ENCODE measurements around the gene CCDC148. TPM values are rescaled to one million over a fixed set of nuclear protein-coding genes. Genes with fewer than 3 reads are reported as not detected.
"Not testable (repeated sequence)": the region's sequence is repeated elsewhere in the genome, so short reads cannot be mapped to it uniquely, and the experiment has no call there.

The CCDC148 gene
- total RNA-seq, 1 experiment from 2014 or later: 1.4 TPM

DNA sequence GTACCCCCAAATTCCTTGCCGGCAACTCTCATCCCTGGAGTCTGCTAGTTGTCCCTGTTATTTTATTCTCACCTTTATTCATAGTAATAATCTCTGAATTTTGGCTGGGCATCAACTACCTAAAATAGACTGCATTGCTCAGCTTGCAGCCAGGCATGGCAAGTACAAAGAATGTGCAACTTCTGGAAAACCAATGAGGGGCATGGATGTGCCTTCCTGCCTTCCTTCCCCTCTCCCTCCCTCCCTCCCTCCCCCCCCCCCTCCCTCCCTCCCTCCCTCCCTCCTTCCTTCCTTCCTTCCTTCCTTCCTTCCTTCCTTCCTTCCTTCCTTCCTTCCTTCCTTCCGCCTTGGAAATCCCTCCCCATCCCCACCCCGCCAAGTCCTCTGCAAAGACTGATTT, 162.8 kb downstream of the CCDC148 start:
- no peak for DNase-seq (ENCODE audit: low spot score)

DNA sequence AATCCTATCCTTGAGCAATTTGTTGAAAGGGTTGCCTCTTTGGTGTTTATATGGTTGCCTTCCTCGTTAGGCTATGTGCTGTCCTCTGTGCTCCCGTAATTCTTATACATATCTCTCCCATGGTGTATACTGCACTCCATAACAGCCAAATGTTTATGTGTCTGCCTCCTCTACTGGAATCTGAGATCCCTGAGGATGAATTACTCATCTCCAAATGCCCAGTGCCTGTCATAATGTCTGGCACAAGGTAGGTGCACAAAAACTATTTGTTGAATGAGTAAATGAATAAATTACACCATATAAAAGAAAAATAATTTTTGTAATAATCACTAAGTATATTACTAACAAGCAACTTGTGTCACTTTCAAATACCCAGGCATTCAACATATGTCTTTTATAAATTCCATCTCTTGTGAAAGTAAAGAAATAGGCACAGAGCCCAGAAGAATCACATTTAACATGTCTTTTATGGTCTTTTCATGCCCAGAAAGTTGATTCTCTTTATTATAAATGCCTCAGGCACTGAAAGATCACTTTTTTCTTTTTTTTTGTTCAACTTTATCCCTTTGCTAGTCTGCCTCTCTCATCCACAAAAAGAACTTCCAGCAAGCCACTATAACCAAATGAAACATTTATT, 164.9 kb downstream of the CCDC148 start:
- no peak for DNase-seq (ENCODE audit: low spot score)

DNA sequence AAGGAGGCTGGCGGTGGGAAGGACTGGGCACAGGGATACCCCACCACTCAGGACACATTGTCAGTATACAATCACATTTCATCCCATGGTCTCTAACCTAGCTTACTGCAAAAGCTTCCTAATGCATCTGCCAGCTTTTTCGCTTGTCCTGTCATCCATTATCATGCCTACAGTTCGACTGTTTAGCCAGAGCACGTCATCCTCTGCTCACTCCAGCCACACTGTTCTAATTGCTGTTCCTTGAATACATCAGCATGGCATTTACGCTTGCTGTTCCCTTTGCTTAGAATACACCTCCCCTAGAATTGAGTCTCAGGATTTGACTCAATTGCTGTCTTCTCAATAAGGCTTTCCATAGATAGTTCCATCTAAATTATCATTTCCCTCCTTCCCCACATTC, 166.3 kb downstream of the CCDC148 start:
- DNase-seq (ENCODE audit: low spot score): no peak

DNA sequence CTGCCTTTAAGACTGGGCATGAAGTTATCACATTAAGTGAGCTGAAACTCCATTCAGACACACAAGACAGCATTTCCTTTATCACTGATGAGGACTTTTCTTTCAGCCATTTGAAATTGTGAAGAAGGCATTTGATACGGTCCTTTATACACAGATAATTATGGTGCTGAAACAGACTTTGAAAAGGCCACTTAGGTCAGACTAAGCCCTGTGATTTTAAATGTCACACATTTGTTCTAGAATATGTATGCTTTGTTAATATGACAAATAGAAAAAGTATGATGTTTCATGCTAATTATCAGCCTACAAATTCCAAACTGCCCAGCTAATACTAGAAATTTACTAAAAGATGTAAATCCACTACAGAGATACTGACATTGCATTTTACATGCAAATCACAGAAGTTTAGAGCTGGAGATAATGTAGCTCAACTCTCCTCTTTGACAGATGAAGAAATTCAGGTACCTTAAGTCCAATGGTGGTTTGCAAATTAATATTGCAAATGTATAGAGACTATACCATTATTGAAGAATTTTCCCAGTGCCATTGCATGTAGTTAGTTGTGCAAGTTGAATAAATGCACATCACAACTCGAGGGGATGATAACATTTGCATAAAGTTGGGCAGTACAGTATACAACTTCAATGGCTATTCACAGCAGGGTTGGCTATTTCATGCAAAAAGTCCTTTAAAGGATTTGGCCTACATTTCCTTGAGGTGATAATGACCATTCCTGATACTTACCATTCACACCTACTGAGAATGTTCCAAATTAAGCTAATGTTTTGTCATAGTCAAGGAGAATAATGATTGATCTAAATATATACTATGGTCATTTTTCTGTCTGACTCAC, 179.7 kb downstream of the CCDC148 start:
- DNase-seq (ENCODE audit: low spot score): no peak

DNA sequence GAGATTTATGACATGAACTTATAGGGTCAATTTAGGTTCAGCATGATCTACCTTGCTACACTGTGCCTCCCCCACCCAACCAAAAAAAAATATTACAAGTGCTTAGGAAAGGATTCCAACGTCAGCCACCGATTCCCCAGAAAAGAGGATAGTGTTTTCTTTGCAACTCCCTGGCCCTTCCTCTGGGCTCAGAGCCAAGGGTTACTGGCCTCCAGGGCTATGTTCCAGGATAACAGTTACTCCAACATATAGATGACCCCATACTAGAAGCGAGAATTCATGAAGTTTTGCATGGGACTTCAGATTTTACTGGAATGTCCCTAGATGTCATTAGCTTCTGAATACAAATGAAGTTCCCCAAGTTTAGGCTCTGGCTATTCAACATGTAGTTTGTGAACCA, 182.8 kb downstream of the CCDC148 start:
- DNase-seq (ENCODE audit: low spot score): no peak

DNA sequence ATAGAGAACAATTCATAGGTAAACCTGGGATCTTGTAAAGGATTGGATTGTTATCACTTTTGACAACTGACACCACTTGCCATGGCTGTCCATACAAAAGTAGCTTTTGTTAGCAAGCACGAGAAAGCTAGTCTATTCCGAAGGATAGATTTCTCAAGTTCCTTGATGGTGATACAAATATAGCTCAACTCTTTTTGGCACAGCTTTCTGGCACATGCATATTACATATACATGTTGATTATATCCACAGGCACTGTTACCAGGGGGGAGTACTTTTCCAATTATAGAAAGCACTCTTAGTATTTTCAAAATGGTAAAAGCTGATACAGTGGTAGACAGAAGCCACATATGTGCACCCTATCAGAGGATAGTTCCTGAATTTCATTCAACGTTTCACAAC, 186.0 kb downstream of the CCDC148 start:
- DNase-seq (ENCODE audit: low spot score): no peak

DNA sequence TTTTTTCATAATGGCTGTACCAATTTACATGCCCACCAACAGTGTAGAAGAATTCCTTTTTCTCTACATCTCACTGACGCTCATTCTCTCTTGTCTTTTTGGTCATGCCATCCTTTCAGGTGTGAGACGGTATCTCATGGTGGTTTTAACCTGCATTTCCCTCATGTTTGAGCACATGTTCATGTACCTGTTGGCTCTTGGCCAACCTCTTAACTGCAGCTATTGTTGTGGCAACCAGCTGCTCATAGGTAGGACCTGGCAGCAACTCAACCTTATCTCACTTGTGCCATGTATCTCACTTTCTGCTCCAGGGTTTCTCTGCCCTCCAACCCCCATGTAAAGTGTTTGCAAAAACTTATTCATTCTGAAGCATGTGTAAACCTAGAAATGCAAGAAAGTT, 187.4 kb downstream of the CCDC148 start:
- peak; percentile 45 for DNase-seq (ENCODE audit: low spot score)

DNA sequence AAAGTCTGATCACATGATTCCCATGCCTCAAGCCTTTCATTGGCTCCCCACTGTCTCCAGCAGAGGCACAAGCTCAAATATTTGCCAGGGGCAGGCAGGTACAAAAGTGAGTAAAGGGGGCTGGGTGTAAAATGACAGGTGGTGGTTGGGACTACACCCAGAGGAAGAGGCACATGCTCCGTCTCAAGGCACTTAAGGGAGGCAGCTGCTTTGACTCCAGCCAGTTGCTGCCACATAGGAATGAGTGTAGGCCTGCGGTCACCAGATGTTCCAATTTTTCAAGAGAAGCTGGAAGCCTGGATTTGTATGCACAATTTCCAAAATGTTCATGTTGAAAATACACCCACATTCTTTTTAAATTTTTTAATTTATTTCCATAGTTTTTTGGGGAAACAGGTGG, 190.4 kb downstream of the CCDC148 start:
- no peak for DNase-seq (ENCODE audit: low spot score)

DNA sequence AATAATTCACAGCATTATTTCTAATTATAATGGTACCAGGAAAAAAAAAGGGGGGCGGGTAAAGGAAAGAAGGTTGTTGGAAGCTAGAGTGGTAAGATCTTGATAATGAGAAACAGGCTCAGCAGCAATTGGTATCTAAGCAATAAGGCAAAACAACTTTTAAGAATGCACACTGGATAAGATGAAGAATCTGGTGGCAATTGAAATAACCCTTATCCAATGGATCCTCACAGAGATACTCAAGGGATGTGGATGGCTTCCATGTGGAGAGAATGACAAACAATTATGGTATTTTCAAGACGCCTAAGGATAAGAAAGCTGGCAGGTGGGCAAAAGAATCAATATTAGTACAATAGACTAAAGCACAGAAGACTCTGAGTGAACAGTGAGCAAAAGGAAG, 201.3 kb downstream of the CCDC148 start:
- DNase-seq (ENCODE audit: low spot score): peak; percentile 65

DNA sequence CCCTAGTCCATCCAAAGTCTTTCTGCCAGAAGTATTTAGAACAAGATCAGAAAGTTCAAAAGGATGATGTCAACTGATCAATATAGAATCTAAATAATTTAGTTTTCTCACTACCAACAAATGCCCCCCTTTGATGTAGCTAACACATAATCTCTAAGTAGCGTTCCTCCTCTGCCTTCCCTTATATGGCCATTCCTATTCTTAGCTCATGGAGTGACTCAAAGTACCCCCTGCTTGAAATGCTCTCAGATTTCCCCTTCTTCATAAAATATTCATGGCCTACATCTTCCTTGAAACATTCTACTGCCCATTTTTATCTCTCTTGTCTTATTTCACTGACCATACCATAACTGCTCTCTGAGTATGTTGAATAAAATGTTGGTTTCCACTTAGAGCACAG, 203.4 kb downstream of the CCDC148 start:
- no peak for DNase-seq (ENCODE audit: low spot score)

DNA sequence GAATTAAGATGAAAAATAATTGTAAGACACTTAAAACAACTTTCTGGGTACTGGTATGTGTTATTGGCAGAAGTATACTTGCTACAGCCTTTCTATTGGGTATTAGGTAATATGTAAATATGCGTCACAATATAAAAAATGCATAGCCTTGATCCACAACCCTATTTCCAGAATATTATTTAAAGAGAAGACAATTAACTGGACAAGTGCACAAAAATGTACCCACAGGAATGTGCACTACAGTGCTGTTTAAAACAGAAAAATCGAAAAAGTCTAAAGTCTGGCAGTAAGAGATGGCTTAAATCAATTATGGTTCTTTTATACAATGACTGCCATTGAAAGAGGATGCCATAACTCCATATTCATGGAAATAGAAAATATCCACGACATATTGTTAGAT, 205.2 kb downstream of the CCDC148 start:
- DNase-seq (ENCODE audit: low spot score): no peak

DNA sequence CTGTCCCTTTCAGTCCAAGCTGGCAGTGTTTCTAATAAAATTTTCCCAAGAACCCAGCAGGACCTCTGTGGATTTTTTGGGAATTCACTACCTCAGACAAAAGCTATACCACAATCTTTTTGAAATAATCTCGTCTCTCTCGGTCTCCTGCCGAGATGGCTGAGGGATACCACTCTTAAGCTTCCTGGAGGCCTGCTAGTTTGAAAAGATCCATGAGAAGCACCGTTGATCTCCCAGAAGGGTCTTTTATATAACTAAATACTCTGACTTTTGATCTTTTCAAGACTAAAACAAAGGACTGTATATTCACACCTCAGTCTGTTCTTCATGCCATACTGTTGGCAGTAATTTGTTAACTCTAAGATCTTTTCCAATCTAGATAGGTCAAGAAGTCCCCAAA, 213.2 kb downstream of the CCDC148 start:
- DNase-seq (ENCODE audit: low spot score): no peak

DNA sequence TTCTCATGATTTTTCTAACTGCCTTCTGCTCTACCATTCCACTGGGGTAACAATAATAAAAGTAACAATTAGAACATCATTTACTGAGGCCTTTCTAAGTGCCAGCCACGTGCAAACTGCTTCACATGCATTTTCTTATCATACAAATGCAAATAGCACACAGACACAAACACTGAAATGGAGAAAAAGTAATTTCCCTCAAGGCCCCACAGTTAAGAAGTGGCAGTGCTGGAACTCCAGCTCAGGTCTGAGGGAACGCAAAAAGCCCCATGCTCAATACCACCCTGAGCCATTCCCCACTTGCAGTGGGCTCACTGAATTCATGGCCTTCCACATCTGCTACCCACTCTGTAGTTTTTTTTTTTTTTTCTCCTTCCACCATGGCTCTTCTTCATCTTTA, 214.3 kb downstream of the CCDC148 start:
- no peak for DNase-seq (ENCODE audit: low spot score)

DNA sequence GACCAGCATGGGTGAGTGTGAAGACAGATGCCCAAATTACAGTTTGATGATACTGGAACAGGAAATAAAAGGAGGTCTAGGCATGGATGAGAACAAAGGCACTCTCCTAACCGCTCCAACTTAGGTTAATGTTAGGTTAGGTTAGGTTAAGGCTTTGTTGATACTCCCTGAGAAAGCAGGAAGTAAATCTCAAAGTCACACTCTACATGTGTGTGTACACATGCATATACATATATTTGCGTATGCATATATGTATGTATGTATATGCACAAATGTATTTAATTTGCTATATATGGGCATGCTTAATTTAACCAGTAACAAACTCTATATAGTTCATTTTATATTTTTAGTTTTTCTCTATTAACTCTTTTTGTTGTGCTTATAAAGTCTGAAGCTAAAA, 215.6 kb downstream of the CCDC148 start:
- DNase-seq (ENCODE audit: low spot score): no peak

DNA sequence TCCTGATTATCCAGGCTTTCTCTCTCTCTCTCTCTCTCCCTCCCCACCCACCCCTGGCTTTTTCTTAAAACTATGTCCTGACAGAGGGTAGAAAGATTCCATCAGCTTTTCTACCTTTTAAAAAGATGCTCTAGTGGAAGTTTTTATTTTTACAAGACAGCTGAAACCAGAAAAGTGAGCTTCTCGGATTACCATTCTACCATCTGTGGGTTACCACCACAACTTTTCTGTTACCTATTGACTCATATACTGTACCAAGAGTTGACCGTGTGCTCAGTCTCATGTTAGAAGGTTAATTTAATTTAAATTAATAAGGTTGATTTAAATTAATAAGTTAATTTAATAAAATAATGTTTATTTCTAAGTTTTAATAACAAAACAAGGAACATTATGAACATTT, 217.3 kb downstream of the CCDC148 start:
- no peak for DNase-seq (ENCODE audit: low spot score)

DNA sequence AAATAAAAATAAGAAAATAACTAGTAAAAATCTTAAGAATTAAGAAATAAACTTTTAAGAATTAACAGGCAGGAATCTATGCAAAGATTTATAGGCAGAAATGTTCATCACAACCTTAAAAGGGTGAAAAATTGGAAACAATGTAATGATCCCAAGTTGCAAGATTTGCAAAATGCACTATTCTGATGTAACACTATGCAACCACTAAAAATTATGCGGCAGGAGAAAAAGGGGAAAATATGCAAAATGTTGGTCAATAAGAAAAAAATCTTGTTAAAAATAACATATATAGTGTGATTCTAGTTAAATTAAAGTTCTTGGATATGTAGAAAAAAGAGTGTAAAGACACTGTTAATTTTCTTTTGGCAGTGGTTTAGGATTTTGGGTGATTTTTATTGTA, 222.1 kb downstream of the CCDC148 start:
- no peak for DNase-seq (ENCODE audit: low spot score)

DNA sequence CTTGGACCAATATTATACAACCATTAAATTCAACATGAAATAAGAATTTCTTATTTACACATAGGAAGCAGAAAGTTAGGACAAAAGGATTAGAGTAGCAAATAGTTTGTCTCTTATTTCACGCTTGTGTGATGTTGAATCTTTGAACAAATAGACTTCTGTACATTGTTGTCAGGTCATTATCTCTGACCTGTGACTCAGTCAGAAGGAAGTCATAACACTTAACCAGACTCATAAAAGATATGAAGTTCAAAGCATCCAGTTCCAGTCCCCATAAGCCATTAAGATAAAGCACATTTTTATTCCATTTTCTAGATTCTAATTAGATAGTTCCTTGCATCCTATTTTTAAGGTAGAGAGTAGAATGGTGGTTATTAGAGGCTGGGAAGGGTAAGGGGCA, 224.1 kb downstream of the CCDC148 start:
- peak; percentile 80 for DNase-seq (ENCODE audit: low spot score)

DNA sequence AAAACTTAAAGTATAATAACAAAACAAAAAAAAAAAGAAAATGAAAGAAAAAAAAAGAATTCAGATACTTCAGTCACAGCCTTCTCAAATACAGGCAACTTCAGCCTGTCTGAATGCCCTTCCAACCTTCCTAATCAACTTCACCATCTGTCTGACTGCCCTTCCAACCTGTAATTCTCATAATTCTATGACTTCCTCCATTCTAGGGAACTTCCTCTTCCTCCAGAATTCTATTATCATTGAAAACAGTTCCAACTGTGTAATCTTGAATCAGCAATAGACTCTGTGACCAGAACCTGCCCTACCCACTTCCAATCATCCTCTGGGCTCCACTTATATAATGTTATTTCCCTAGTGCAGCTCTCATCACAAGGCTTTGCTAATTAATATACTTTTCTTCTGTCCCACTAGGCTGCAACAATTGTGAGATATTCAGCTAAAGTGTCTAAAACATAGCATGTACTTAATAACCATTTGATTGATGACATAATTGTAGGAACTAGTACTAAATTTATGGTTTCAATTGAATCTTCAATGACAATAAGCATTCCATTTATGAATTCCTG, 227.5 kb downstream of the CCDC148 start:
- DNase-seq (ENCODE audit: low spot score): no peak

DNA sequence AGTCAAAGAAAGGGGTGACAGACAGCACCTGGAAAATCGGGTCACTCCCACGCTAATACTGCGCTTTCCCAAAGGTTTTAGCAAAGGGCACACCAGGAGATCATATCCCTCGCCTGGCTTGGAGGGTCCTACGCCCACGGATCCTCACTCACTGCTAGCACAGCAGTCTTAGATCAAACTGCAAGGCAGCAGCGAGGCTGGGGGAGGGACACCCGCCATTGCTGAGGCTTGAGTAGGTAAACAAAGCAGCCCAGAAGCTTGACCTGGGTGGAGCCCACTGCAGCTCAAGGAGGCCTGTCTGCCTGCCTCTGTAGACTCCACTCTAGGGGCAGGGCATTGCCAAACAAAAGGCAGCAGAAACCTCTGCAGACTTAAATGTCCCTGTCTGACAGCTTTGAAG, 233.5 kb downstream of the CCDC148 start:
- not testable (repeated sequence) for DNase-seq (ENCODE audit: low spot score)

DNA sequence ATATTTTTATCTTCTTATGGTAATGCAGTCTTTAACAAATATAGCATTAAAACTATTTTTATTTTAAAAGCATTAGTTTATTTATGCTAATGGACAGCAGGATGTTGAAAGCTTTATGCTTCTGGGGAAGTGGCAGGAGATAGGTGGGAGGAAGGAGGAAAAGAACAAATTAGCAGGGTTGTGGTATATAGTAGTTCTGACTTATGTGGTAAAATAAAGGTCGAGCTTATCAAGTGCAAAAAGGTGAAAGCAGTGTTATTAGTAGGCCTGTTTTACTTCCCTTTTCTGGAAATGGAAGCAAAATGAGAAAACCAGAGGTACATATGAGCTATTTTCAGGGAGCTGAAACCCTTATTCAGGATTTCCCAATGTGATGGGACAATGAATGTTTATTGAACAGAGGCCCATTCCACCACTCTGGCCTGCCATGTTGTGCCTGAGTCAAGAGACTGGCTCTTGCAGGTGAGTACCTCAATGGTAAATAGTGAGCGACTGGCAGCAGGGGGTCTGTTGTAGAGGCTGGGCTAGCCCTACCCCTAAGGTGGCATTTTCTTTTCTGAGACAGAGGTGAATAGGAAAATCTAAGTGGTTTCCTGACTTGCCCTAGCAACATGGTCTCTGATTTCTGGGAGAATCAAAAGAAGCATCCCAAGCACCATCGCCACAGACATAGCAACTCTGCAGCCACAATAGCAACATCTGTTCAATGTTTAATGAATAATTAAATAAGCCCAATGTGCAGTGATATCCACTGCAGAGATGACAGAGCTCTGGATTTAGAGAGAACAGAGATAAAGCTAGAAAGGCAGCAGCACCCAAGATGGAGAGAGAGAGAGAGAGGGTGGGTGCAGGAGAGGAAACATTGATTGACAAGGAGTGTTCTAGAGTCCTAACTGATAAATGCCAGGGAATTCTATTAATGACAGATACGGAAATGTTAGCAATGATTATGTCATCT, 235.2 kb downstream of the CCDC148 start:
- no peak for DNase-seq (ENCODE audit: low spot score)

DNA sequence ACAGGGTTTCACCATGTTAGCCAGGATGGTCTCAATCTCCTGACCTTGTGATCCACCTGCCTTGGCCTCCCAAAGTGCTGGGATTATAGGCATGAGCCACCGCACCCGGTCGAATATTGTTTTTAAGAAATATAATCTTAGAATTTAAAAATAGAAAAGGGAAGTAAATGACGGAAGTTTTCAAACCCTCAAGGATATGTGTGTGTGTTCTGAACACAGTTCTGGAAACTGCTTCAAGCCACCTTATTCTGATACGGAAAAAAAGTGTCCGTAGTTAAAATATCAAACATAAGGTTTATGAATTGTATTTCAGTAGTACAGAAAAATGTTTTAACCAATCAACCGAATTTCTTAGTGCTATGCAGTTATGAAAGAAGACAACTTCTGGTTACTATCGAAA, 239.0 kb downstream of the CCDC148 start:
- no peak for DNase-seq (ENCODE audit: low spot score)

DNA sequence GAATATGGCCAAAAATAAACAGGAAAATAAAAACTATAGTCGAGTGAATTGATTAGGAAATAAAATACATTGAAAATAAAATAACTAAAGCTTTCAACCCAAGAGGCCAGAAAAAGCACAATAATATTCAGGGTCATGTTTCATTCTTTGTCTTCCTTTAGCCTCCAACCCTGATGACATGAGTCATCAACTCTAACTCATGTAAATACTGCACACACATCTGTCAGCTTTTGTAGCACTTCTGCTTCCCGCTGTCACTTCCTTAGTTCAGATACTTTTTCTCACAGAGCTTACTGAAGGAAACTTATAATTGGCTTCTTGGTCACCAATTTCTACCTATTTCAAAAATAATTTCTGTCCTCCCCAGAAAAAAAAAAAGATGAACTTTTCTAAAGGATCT, 242.1 kb downstream of the CCDC148 start:
- DNase-seq (ENCODE audit: low spot score): no peak

Measured in HT-29 (cell line).